PC-9 (cell line): ENCODE data around the gene JAK1.

ENCODE experiments used
- EZH2 ChIP-seq: fragments of 200-600 bp; sonication (generic); IDR thresholded peaks from 2 replicates; pipeline ENCODE4 v1.8.0; 2017; ENCODE audit warnings: antibody characterized with exemption, low read depth
- TF ChIP-seq, protein P1 (sequence below): fragments of 200-600 bp; sonication (generic); conservative IDR thresholded peaks from 2 replicates; pipeline ENCODE4 v1.6.1; 2017; ENCODE audit warnings: mixed run types, antibody characterized with exemption, mild to moderate bottlenecking, moderate library complexity

DNA sequence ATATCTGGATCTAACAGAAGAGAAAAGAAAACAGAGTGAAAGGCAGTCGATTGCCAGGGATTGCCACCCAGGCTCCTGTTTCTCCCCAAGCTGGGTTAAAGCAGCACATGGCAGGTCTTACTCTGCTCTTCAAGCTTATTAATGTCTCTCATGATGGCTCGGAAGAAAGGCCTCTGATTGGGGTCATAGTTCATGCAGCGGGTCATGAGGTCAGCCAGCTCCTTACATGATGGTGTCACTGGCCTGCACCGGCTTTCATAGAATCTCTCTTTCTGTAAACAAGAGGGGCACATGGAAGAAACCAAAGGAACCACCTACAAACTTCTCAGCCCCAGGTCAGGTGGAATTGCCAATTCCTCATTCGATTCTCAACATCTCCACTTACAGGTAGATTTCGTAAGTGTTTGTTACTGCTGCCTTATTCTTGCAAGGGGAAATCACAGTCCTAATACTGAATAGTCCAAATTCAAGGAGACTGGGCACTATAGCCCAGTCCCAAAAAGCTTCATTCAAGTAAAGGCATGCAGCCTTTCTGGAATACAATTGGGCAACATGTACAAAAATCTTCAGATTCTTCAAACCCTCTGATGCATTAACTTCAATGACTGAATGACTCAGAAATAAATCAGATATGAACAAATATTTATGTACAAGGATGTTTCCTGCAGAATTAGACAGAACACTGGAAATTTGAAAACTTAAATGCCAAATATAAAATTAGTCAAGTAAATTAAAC, 124.9 kb downstream of the JAK1 start:
- TF ChIP-seq, protein P1, sequence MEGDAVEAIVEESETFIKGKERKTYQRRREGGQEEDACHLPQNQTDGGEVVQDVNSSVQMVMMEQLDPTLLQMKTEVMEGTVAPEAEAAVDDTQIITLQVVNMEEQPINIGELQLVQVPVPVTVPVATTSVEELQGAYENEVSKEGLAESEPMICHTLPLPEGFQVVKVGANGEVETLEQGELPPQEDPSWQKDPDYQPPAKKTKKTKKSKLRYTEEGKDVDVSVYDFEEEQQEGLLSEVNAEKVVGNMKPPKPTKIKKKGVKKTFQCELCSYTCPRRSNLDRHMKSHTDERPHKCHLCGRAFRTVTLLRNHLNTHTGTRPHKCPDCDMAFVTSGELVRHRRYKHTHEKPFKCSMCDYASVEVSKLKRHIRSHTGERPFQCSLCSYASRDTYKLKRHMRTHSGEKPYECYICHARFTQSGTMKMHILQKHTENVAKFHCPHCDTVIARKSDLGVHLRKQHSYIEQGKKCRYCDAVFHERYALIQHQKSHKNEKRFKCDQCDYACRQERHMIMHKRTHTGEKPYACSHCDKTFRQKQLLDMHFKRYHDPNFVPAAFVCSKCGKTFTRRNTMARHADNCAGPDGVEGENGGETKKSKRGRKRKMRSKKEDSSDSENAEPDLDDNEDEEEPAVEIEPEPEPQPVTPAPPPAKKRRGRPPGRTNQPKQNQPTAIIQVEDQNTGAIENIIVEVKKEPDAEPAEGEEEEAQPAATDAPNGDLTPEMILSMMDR, result no peak
- TF ChIP-seq EZH2, result no peak
